Measurements from ENCODE around the gene AGO3. TPM values are rescaled to one million over a fixed set of nuclear protein-coding genes. Genes with fewer than 3 reads are reported as not detected.

Gene AGO3
- total and polyA plus RNA-seq, 2 experiments from 2014 or later: 19.2 to 27.3 TPM

GRCh38 chr1:35886577-35887431, 44.1 kb upstream of the AGO3 start (continued):
- TF ChIP-seq ZNF462 (CRISPR knock-in tag; IDR thresholded peaks at IDR 0.05): no peak
- TF ChIP-seq EZH2 (IDR thresholded peaks at IDR 0.05; ENCODE audit: low read depth, unreplicated experiment): no peak
- no peak for TF ChIP-seq POLR2AphosphoS5 (IDR thresholded peaks at IDR 0.05; ENCODE audit: low read depth)
- no peak for TF ChIP-seq CREB1 (CRISPR knock-in tag; IDR thresholded peaks at IDR 0.05; ENCODE audit: low read depth)
- no peak for TF ChIP-seq JUNB (IDR thresholded peaks at IDR 0.05; ENCODE audit: unreplicated experiment)
- no peak for TF ChIP-seq EZH2phosphoT487 (IDR thresholded peaks at IDR 0.05; ENCODE audit: unreplicated experiment)
- TF ChIP-seq STAT1 (IDR thresholded peaks at IDR 0.05; ENCODE audit: unreplicated experiment): no peak

- Histone ChIP-seq H2AFZ (no peak overlapping the region), H3F3A (replicated peaks; ENCODE audit: low read depth) (peaks cover 14% of the 10 kb centered on the region; the same call in 1 of the 2 replicates), H3K4me3 (peak overlapping the region; percentile 41), H3K4me1 (ENCODE audit: insufficient read depth) (peaks cover 35% of the 10 kb centered on the region), H3K27me3 (ENCODE audit: insufficient read depth) (no peaks in the 10 kb centered on the region), H3K27ac (ENCODE audit: low read depth) (no peak overlapping the region), H3K4me2 (peak overlapping the region; percentile 74), H3K9me2 (ENCODE audit: insufficient read depth) (no peaks in the 10 kb centered on the region), H4K20me1 (replicated peaks; ENCODE audit: insufficient read depth) (peaks cover 42% of the 10 kb centered on the region), H3K79me2 (replicated peaks; ENCODE audit: insufficient read depth) (peaks cover 82% of the 10 kb centered on the region), H3K36me3 (ENCODE audit: insufficient read depth) (peaks cover 13% of the 10 kb centered on the region)
- Mint-ChIP-seq H3K4me1 (peaks cover 51% of the 10 kb centered on the region), H3K36me3 (ENCODE audit: low read depth) (peaks cover 34% of the 10 kb centered on the region), H3K27ac (peak overlapping the region; percentile 42; the same call in 1 of the 2 replicates), H3K4me3 (peak overlapping the region; percentile 95), H3K9me3 (no peaks in the 10 kb centered on the region), H3K27me3 (ENCODE audit: insufficient read depth, low read depth, poor library complexity) (peaks cover 12% of the 10 kb centered on the region)
- ATAC-seq (no peak), DNase-seq (ENCODE audit: low spot score) (no peak)
- no peak for TF ChIP-seq ZNF462 (CRISPR knock-in tag; IDR thresholded peaks at IDR 0.05)
- no peak for TF ChIP-seq ETS1 (IDR thresholded peaks at IDR 0.05)
These were observed 43.4 kb upstream of the AGO3 start for GRCh38 chr1:35887508-35887907.
